MV-4-11 (cell line): ENCODE results near the gene ITSN2.
A peak's percentile ranks its signal among the peaks of the same experiment; 100 is the strongest.

ENCODE experiments used
- DNase-seq: peaks from one replicate; lab custom pipeline; 2025; lab: John Stamatoyannopoulos, UW

Gene ITSN2

GRCh38 chr2:24179683-24180082 is 180.7 kb downstream of the ITSN2 start:
- DNase-seq = peak; percentile 93

GRCh38 chr2:24176326-24176725 is 184.0 kb downstream of the ITSN2 start:
- no peak for DNase-seq

- DNase-seq = no peak
Observed at GRCh38 chr2:24175631-24176187, 184.6 kb downstream of the ITSN2 start.

GRCh38 chr2:24174851-24175277 is 185.5 kb downstream of the ITSN2 start, which contains the start of gene FAM228A:
FAM228A (plus strand) TSS chr2:24175053; CDS start chr2:24175481, 428 bp downstream.
- no peak for DNase-seq

GRCh38 chr2:24169023-24169422 is 191.3 kb downstream of the ITSN2 start:
- DNase-seq = no peak

- DNase-seq = peak; percentile 83
Observed at GRCh38 chr2:24164416-24164973, 195.8 kb downstream of the ITSN2 start.

GRCh38 chr2:24163601-24164000 is 196.7 kb downstream of the ITSN2 start:
- DNase-seq = peak; percentile 55

GRCh38 chr2:24163186-24163585 is 197.2 kb downstream of the ITSN2 start:
- peak; percentile 90 for DNase-seq

GRCh38 chr2:24162494-24162893 is 197.8 kb downstream of the ITSN2 start:
- DNase-seq = no peak

- DNase-seq = no peak
Observed at GRCh38 chr2:24160761-24161160, 199.6 kb downstream of the ITSN2 start.

GRCh38 chr2:24159708-24160107 is 200.6 kb downstream of the ITSN2 start:
- no peak for DNase-seq

GRCh38 chr2:24158131-24158530 is 202.2 kb downstream of the ITSN2 start:
- DNase-seq = no peak

- DNase-seq = no peak
Observed at GRCh38 chr2:24153478-24153877, 206.9 kb downstream of the ITSN2 start.
